GM10248 (cell line): Measurements from ENCODE around the gene HMSD.
"Not testable (repeated sequence)": the region's sequence is repeated elsewhere in the genome, so short reads cannot be mapped to it uniquely, and the experiment has no call there.

Source experiments
- CTCF ChIA-PET: fragments of 300-600 bp; sonication (Branson Sonifier 250); formaldehyde crosslinking; extraction: SDS; loops from one replicate; lab custom pipeline; 2021; ENCODE audit warnings: antibody characterized with exemption; lab: Yijun Ruan, JAX
- POLR2A ChIA-PET: fragments of 350-650 bp; sonication (Branson Sonifier 250); formaldehyde crosslinking; extraction: SDS; loops from one replicate; lab custom pipeline; 2020; ENCODE audit warnings: antibody characterized with exemption; lab: Yijun Ruan, JAX
- DNase-seq: peaks from one replicate; pipeline ENCODE4 v3.0.0; 2012; ENCODE audit errors: extremely low spot score
- CTCF ChIP-seq: IDR thresholded peaks from 2 replicates; pipeline ENCODE4 v1.5.1; 2012; ENCODE audit warnings: mild to moderate bottlenecking, low read depth; ENCODE audit errors: extremely low read depth, missing control alignments, control extremely low read depth

The HMSD gene

GRCh38 chr18:63930773-63931354 is 18.2 kb upstream of the HMSD start:
- POLR2A ChIA-PET = no interaction called here
- no peak for TF ChIP-seq CTCF
- no peak for DNase-seq
- CTCF ChIA-PET = interaction anchor here (1.1 to 1.4 kb wide), 4 partner anchors 23 to 412 kb away, joined by 3 to 4 read pairs (median 3); partner anchors contain the start of gene SERPINB10

- ChIA-PET POLR2A (interaction anchor here (0.6 kb wide), 1 partner anchor 34 kb away, joined by 3 read pairs; no protein-coding TSS in a partner anchor), CTCF (interaction anchor here (0.7 to 6.6 kb wide), 51 partner anchors 9 to 422 kb away, joined by 3 to 83 read pairs (median 6); partner anchors contain the start of genes HMSD, SERPINB10 and SERPINB2)
- peak; percentile 74 for TF ChIP-seq CTCF
- peak; percentile 88 for DNase-seq
Measured at GRCh38 chr18:63936156-63936931, 12.8 kb upstream of the HMSD start.

DNA sequence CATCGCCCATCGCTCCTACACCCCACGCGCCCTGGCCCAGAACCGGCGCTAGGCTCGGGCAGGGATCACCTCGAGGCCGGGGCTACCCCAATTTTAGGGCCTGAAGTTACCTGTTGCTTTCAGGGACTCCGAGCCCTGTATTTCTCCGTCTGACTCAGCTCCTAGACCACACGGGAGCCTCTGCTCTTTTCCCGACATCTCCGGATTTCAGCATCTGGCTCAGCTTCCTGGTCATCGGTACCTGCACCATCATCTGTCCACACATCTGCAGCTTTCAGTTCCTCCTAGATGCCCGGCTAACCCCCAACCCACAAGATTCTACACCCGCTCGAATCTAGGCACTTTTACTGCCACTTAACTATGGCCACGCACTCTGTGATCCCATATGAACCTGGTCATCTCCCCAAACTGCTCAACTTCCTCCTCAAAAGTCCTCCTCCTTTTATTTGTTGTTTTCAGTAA is 12.1 kb upstream of the HMSD start:
- no peak for TF ChIP-seq CTCF
- ChIA-PET CTCF (interaction anchor here (0.7 to 6.6 kb wide), 45 partner anchors 9 to 422 kb away, joined by 3 to 83 read pairs (median 6); partner anchors contain the start of genes HMSD, SERPINB10 and SERPINB2), POLR2A (interaction anchor here (0.6 kb wide), 1 partner anchor 34 kb away, joined by 3 read pairs; no protein-coding TSS in a partner anchor)
- DNase-seq = no peak

GRCh38 chr18:63940008-63940407 is 9.1 kb upstream of the HMSD start:
- CTCF ChIA-PET = no interaction called here
- no peak for TF ChIP-seq CTCF
- POLR2A ChIA-PET = no interaction called here
- DNase-seq = no peak

GRCh38 chr18:63940543-63941050 is 8.5 kb upstream of the HMSD start:
- CTCF ChIA-PET = interaction anchor here (1.2 to 1.3 kb wide), 2 partner anchors 11 to 23 kb away, joined by 4 read pairs; no protein-coding TSS in a partner anchor
- DNase-seq, POLR2A ChIA-PET: not testable (repeated sequence)

GRCh38 chr18:63947051-63947790 is 1.9 kb upstream of the HMSD start:
- ChIA-PET POLR2A (no interaction called here), CTCF (interaction anchor here (3.9 kb wide), 1 partner anchor 10 kb away, joined by 26 read pairs; no protein-coding TSS in a partner anchor)
- DNase-seq = no peak
- TF ChIP-seq CTCF = no peak
